PC-3 (cell line): ENCODE data around the gene GTF2E1.

Source experiments
- CTCF ChIP-seq: fragments of 300-600 bp; sonication (generic); conservative IDR thresholded peaks from 2 replicates; pipeline ENCODE4 v1.5.1; 2017; ENCODE audit warnings: antibody characterized with exemption, low read depth, mild to moderate bottlenecking, low read length
- EZH2 ChIP-seq: fragments of 300-600 bp; sonication (generic); IDR thresholded peaks from one replicate; pipeline ENCODE4 v1.6.1; 2017; ENCODE audit warnings: antibody characterized with exemption, mild to moderate bottlenecking, low read length; ENCODE audit not compliant: unreplicated experiment
- EZH2phosphoT487 ChIP-seq: fragments of 300-600 bp; sonication (generic); IDR thresholded peaks from 2 replicates; pipeline ENCODE4 v1.6.1; 2018; ENCODE audit warnings: mild to moderate bottlenecking, antibody characterized with exemption, low read length, borderline replicate concordance

GRCh38 chr3:120752230-120752629, 9.7 kb downstream of the GTF2E1 start:
- TF ChIP-seq CTCF (no peak), EZH2 (no peak), EZH2phosphoT487 (no peak)
